Measurements from ENCODE around the gene MAPK12.

Gene MAPK12

DNA sequence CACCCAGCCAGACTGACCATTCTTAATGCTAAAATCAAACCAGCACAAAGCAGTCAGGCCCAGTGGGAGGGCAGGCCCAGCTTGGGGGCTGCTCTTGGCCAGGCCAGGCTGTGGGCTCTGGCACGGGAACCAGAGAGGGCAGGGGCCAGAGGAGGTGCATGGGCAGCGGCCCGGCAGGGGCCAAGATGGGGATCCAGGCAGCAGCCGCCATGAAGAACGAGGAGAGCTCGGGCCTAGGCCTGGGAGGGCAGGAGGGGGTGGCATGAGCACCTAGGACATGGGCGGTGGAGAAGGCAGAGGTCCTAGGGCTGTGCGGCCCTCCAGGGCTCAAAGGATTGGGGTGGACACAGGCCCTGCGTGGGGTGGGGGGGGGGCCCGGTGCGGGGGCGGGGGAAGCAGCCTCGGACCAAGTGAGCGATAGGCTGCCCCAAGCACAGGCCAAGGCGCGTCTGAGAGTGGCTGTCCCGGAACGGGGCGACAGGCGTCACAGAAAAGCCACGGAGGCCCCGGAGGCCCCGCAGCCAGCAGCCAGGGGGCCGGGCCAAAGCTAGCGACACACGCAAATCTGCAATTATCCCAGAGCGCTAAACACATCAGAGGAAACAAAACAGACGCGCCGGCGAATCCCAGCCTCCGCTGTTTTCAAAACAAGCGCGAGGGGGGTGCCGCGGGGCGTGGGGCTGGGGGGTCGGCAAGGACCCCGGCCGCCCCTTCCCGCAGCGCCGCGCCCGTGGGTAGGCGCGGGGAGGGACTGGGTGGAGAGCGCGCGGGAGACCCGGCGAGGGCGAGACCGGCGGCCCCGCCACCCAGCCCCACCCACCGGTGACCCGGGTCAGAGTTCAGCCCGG, 37.7 kb upstream of the MAPK12 start:
- DNase-seq, result no peak

DNA sequence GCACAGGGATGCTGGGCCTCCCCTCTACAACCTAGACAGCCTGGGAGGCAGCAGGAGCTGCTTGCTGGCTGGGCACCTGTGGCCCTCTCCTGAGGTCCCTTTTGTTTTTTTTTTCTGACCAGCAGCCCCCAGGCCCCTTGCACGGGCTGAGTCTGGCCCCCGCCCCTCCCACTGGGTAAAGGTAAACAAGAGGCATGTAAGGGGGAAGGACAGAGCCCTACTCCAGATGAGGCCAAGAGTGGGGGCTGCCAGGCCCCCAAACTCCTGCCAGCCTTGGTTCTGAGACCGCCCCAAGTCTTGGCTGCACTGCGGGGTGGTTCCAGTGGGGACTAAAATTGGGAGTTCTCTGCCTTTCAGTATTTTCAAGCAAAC, 36.8 kb upstream of the MAPK12 start:
- DNase-seq, result no peak

- DNase-seq, result no peak
These were observed 36.2 kb upstream of the MAPK12 start for GRCh38 chr22:50297510-50298265.

GRCh38 chr22:50296658-50297490, 35.4 kb upstream of the MAPK12 start:
- no peak for DNase-seq

DNA sequence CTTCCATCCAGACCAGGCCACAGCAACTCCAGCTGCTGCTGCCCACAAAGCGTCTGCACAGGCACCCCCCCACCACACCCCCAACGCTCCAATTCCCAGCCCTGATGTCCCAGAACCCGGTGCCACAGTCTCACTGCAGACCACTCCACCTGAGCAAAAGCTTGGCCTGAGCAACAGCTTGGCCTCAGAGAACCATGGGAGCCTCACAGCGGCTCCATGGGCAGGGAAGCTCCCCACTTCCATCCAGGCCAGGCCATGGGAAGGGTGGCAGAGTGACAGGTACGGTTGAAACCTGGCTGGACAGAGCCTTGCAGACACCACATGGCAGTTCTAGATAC, 32.8 kb upstream of the MAPK12 start:
- no peak for DNase-seq

GRCh38 chr22:50293441-50294318, 32.2 kb upstream of the MAPK12 start:
- peak in 1 of 2 experiments; percentile 31 for DNase-seq

DNA sequence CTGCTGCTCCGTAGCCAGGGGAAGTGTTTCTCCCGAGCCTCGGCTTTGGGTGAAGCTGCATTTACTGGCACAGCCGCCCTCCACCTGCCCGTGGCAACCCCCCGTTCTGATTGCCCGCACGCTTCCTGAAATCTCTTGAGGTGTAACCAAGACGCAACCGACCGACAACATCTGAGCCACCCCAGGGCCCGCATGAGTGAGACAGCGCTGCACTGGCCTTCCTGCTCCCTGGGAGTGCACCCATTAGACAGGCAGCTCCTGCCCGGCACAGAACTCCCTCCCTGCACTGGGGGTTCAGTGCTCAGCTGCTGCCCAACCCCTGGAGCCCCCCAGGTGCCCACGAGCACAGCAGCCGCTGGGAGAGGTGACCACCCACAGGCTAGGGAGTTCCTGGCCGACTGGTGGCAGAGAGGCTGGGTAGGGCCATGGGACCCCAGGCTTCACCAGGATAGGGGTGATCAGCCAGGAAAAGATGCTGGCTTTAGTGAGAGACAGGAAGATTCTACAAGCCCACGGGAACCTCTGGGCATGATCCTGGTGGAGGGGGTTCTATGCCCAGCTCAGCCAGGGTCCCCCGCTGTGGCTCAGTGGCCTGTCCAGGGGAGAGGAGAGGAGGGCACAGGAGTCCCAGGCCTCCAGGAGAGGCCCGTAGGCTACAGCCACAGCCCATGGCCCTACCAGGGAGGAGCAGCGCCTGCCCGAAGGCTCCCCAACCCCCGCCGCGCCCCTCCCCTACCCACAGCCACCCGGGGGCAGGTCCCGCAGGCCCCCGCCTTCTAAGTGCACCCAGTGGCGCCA, 31.4 kb upstream of the MAPK12 start:
- no peak for DNase-seq

DNA sequence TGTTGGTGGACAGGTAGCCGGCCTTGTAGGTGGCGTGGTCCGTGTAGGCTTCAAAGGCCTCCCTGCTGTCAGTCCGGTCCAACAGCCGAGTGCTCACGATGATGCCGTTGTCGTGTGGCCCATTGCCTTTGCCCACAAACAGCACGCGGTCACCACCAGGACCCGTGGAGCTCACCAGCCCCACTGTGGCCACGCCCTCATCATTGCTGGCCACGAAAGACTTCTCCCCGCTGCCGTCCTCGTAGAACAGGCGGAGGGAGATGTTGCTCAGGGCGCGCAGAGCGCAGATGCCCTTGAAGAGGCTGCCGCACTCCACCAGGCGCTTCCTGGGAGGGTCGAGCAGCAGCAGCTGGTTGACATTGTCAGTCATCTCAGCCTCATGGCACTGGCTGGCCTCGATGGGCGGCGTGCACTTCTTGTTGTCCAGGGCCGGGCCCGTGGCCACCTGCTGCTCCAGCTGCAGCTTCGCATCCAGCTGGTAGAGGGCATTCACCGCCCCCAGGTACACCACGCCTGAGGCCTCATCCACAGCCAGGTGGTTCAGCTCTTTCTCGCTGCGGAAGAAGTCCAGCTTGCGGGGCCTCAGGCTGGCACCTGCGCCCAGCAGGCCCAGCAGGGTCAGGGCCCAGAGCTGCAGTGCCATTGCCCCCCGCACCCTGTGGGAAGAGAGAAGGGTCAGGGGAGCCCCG, 28.6 kb upstream of the MAPK12 start:
- DNase-seq, result no peak

GRCh38 chr22:50289151-50289941, 27.9 kb upstream of the MAPK12 start:
- no peak for DNase-seq

- no peak for DNase-seq
These were observed 26.2 kb upstream of the MAPK12 start for GRCh38 chr22:50287731-50288130.

DNA sequence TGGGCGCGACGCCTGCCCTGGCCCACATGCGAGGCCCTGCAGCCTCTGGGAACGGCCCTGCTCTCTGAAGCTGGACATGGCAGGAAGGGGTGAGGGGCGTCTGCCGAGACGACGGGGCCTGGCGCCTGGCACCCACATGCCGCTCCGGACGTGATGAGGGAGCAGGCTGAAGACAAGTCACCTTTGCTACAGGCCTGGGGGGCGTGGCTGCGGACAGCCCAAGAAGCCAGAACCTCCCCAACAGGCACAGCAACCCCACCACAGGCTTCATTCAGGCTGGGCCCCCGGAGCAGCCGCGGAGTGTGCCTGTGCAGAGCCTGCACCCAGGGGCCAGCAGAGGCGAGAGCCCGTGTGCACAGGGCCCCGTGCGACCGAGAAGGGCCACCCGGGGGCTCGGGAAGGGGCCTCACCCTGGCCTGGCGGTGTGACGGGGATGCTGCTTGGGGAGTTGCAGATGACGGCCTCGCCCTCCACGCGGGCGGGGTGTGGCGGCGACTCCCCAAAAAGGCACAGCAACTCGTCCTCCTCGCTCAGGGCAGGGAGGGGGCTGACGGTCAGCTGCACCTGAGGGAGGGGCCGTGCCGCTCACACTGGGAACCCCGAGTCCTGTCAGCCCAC, 25.3 kb upstream of the MAPK12 start:
- no peak for DNase-seq

GRCh38 chr22:50286275-50286674, 24.8 kb upstream of the MAPK12 start:
- no peak for DNase-seq

GRCh38 chr22:50285568-50286229, 24.2 kb upstream of the MAPK12 start:
- DNase-seq, result no peak

- no peak for DNase-seq
These were observed 23.0 kb upstream of the MAPK12 start for GRCh38 chr22:50284479-50284878.

GRCh38 chr22:50283821-50284220, 22.3 kb upstream of the MAPK12 start:
- no peak for DNase-seq

DNA sequence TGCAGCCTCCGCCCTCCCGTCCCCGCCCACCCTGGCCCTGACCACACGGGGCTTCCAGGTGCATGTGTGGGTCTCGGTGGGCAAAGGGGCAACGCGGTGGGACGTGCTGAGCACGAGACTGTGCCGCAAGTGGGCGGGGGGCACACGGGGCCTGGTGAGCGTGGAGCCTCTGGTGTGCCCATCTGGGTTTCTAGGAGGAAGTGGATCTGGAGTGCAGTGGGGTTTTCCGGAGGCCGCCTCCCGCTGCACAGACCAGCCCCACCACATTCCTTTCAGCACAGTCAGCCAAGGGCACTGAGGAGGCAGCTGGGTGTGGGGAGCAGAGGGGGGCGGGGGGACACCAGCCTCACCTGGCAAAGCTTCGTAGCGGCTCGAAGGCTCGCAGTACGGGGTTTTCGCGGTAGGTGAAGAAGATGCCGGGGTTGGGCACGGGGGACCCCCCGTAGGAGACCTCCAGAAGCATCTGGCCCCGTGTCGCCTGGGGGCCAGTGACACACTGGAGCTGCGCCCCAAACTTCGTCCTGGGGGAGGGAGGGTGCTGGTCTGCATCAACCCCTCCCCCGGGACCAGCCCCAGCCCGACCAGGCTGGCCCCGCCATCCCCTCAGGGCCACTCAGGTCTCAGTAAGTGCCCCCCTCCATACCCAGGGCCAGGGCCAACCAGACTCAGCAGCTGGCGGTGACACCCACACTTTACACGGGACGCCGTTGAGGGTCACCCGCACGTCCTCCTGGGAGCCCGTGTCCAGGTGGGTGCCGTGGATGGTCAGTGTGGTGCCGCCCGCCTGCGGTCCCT, 21.1 kb upstream of the MAPK12 start:
- DNase-seq, result no peak

DNA sequence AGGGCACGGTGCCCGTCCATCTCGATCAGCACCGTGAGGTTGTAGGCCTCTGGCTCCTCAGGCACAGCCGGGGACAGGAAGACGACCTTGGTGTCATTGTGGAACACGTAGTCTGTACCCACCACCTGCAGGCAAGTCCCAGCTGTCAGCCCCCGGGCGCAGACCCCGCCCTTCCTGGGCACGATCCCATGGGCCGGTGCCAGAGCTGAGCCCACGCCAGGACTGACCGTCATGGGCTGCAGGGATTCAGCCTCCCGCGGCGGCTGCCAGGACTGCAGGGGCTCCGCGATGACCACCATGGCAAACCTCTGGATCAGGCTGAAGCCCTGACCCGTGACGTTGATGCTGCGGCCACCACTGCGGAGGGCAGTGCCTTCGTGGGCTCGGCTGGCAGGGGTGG, 20.5 kb upstream of the MAPK12 start:
- DNase-seq, result no peak

DNA sequence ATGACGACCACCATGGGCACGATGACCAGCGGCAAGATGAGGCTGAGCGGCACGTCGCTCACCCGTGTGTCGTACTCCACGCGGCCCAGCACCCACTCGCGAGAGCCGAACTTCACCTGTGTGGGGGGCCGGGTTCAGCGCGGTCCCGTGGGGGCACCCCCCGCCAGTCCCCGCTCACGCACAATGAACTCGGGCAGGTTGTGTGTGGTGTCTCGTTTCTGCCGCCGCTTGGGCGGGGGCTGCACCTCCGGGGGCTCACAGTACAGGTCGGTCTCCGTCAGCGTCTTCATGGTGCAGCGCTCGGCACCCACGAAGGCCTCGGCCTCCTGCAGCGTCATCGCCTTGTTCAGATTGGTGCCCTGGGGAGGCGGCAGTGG, 19.9 kb upstream of the MAPK12 start:
- no peak for DNase-seq
